Putamen (tissue), 1 donor: Measurements from ENCODE around the gene TJP3.
"Not testable (repeated sequence)": the region's sequence is repeated elsewhere in the genome, so short reads cannot be mapped to it uniquely, and the experiment has no call there.

Source experiments
- DNase-seq: peaks from one replicate; pipeline ENCODE4 v3.0.0-alpha.2; 2016; ENCODE audit warnings: low spot score

The TJP3 gene

DNA sequence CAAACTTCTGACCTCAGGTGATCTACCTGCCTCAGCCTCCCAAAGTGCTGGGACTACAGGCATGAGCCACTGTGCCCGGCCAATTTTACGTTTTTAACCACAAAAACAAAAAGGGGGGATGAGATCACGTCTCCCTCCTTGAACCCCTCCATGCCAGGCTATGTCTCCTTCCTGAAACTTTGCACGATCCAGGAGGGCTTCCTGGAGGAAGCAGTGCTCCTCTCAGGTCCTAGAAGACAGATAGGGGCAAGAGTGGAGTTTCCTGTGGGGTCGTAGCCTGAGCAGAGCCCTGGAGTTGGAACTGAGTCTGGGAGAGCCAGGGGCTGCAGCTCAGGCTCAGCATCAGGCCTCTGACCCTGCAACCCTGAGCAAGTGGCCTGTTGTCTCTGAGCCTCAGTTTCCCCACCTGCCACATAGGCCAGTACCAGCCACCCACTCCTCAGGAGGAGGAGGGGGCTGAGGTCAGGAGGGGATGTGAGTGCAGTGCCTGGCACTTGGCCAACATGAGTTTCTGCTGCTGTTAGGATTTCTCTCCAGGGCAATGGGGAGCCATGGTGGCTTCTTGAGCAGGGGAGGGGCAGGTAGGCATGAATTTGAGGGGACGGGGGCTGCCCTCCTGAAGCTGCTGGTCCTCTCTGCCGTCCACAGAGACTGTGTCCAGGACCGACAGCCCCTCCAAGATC lies 37.3 kb downstream of the TJP3 start:
- no peak for DNase-seq

DNA sequence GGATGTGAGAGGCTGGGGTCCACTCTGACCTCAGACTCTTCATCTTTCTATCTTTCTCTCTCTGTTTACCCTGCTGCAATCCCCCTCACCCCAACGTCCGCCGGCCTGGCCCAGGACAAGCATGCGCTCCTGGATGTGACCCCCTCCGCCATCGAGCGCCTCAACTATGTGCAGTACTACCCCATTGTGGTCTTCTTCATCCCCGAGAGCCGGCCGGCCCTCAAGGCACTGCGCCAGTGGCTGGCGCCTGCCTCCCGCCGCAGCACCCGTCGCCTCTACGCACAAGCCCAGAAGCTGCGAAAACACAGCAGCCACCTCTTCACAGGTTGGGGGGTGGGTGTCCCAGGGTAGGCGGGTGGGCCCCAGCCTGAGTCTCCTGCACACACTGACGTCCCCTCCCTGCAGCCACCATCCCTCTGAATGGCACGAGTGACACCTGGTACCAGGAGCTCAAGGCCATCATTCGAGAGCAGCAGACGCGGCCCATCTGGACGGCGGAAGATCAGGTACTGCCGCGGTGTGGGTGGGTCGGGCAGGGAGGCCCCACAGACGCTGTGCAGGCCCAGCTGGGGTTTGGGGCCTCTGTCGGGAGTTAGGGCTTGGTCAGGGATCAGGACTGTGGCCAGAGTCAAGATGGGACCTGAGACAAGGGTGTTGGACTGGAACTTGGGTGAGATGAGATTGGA lies 38.3 kb downstream of the TJP3 start:
- DNase-seq, result no peak

DNA sequence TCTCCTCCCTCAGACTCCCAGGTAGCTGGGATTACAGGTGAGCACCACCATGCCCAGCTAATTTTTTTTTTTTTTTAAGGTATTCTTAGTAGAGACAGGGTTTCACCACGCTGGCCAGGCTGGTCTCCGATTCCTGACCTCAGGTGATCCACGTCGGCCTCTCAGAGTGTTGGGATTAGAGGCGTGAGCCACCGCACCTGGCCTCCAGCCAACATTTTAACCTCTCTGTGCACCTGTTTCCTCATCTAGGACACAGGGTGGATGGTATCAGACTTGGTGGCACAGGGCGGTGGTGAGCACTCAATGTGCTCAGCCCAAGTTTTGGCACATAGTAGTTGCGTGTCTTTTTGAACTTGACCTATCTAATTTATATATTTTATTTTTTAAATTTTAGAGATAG lies 40.8 kb downstream of the TJP3 start:
- no peak for DNase-seq

DNA sequence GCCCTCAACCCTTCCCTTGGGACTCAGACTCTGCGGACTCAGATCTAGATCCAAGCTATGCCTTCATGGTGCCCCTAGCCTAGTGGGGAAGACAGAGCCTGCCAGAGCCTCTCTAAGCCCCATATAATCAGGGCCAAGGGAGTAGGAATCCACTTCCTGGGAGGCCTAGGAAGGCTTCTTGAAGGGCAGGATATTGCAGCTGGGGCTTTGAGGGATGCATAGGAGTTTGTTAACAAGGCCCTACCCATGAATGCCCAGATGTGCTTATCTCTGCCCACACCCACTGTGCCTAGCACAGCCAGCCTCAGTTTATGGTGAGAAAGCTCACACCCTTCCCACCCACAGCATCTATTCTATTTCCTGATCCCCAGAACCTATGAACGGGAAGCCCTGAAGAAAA lies 42.0 kb downstream of the TJP3 start:
- no peak for DNase-seq

DNA sequence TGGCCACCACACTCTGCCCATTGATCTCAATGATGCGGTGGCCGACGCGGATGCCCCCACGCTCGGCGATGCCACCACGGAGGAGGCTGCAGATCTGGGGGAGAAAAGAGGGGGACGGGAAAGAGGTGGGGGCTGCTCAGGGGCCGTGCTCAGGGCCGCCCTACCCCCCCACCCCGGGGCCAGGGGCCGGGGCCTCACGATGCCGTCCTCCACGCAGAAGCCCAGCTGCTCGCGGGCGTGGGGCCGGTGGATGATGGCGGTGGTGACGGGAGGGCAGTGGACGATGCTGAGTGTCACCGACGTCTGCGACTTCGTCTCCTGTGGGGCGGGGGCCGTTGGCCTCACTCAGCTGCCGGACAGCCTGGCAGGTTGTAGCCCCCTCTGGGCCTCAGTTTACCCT lies 43.1 kb downstream of the TJP3 start:
- DNase-seq, result no peak

DNA sequence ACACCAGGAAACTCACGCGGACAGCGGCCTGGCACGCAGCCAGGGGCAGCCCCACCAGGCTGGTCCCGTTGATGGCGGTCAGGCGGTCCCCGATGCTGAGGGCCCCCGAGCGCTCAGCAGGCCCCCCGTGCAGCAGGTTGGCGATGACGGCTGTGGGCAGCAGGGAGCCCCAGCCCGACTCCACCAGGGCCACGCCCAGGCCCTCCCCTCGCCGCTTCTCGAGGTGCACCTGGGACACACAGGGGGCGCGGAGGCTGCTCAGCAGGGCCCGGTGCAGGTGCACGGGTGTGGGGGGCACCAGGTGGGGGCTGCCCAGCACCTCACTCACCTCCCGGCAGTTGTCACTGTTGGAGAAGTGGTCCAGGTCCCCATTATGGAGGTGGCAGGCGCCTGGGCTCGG lies 44.3 kb downstream of the TJP3 start:
- no peak for DNase-seq

DNA sequence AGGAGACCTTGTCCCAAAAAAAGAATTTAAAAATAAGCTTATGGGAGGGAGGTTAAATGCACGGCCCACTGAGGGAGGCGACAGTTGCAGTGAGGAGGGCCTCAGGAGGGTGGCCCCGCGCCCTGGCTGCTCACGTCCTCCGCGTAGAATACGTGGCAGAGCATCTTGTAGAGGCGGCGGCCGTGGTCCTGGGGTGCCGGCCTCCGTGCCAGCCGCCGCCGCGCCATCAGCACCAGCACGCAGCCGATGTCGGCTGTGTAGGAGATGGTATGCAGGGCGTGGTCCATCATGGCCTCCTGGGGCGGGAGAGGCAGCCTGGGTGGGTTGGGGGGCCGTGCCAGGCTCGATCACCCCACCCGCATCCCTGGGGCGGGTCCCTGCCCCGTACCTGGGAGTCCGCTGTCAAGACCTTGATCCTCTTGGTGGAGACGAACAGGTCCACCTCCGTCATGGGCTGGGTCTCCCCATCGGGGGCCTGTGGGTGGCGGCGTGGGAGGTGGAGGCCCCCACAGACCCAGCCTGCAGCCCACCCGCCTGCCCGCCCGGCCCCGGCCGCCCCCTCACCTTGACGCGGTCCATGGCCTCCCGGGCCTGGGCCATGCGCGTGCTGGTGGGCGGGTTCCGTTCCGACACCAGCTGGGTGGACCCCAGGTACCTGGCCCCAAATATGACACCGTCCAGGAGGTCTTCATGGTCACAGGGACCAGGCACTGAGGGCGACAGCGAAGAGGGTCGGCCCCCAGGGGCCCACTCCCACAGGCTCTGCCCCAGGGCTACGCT lies 45.6 kb downstream of the TJP3 start:
- no peak for DNase-seq

DNA sequence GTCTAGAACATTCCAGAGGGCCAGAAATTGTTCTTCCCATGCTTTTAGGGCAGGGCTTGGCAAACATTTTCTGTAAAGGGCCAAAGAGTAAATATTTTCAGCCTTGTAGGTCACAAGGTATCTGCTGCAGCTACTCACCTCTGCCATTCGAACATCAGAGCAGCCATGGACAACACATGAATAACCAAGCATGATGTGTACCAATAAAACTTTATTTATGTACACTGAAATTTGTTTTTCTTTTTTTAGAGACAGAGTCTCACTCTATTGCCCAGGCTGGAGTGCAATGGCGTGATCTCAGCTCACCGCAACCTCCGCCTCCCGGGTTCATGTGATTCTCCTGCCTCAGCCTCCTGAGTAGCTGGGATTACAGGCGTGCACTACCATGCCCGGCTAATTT lies 49.5 kb downstream of the TJP3 start:
- DNase-seq, result not testable (repeated sequence)

DNA sequence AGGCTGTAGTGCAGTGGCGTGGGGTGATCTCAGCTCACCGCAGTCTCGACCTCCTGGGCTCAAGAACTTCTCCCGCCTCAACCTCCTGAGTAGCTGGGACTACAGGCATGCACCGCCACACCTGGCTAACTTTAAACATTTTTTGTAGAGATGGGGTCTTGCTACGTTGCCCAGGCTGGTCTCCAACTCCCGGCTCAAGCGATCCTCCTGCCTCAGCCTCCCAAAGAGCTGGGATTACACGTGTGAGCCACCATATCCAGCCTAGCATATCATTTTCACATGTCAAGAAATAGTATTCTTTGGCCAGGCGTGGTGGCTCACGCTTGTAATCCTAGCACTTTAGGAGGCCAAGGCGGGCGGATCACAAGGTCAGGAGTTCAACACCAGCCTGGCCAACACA lies 50.1 kb downstream of the TJP3 start:
- not testable (repeated sequence) for DNase-seq

DNA sequence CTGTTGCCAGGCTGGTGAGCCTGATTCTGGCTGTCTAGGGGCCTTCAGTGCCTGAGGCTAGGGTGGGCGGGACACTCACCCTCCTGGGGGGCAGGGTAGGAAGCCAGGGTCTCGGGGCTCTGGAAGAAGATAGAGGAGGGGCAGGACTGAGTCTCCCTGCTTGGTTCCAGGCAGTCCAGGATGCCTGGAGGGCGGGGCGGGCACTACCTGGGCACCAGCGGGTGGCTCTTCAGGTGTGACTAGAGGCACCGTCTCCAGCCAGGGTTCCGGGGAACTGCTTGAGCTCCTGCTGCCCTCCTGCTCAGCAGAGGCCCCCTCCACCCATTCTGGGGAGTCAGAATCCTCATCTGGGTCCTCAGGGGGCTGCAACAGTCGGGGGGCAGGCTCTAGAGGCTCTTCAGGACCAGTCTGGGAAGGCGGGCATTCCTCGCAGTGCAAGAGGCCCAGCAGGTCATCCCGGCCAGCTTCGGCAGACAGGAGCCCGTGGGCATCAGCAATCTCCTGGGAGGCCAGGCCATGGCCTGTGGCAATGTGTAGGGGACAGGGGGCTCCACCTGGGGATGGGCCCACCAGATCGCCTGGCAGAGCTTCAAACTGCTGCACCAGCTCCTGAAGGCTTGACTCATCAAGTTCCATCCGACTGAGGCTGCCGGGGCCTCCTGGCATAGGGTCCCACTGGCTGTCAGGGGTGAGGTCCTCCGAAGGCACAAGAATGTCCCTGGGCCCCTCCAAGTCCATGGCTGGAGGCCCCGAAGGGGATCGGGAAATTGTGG lies 51.5 kb downstream of the TJP3 start:
- DNase-seq, result no peak

DNA sequence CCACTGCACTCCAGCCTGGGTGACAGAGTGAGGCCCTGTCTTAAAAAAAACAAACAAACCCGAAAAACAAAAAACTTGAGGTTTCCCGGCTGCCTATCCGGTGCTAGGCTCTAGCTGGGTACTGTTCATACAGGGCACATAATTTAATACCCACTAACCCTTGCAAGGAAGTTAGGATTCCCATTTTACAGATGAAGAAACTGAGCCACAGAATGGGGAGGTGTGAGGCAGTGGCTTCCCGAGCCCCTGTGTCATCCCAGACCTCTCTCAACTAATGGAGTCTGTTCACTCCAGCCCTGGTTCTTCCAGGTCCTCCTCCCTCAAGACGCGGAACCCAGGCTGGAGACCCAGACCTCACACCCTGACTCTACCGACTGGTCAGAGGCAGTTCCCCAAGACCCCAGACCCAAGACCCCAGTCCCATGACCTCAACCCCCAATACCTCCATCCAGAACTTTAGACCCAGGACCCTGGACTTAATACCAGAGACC lies 52.7 kb downstream of the TJP3 start:
- peak; percentile 13 for DNase-seq

DNA sequence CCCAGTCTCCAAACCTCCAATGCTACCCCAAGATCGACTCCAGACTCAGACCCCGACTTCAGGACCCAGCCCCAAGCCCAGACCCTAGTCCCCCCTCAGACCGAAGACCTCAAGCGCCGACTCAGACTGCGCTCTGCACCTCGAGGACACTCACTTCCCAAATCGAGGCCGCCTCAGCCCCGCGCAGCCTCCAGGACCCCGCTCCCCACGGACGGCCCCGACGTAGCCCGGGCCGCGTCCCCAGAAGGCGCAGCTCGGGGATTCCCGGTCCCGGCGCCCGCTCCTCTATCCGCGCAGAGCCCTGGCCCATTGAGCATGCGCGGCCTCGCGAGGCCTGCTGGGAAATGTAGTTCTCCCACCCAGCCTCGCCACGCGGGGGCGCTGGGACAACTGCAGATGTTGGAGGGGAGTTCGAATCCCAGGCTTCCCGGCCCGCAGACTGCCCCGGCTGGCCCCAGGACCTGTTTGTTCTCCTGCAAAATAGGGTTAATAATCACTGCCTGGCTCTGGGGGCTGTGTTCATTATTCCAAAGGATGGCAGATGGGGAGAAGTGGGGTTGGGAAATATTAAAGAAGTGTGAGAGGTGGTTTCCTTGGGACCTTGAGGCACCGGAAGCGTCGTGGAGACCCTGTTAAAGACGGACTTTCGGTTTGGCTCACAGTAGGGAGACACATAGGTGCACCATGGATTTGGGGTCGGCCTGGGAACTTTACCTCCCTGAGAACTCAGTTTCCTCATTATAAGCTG lies 53.4 kb downstream of the TJP3 start, which contains the start of gene APBA3:
APBA3 (minus strand) TSS at position 311 of the 748 bp plus-strand sequence. CDS start 1,428 bp downstream, outside the sequence.
- DNase-seq, result peak; percentile 87

DNA sequence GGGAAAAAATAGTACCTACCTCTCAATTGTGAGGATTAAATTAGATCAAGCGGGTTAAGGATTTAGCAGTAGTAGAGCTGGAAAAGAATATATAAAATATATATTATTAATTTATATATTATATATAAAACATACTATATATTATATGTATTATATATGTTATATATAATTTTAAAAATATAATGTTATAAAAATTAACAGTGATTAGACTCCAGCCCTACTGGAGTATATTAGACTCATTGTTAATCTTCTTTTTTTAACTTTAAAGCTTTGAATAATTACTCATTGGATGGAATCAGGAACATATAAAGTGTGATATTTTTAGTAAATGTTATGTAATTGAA lies 53.9 kb downstream of the TJP3 start:
- DNase-seq, result no peak

DNA sequence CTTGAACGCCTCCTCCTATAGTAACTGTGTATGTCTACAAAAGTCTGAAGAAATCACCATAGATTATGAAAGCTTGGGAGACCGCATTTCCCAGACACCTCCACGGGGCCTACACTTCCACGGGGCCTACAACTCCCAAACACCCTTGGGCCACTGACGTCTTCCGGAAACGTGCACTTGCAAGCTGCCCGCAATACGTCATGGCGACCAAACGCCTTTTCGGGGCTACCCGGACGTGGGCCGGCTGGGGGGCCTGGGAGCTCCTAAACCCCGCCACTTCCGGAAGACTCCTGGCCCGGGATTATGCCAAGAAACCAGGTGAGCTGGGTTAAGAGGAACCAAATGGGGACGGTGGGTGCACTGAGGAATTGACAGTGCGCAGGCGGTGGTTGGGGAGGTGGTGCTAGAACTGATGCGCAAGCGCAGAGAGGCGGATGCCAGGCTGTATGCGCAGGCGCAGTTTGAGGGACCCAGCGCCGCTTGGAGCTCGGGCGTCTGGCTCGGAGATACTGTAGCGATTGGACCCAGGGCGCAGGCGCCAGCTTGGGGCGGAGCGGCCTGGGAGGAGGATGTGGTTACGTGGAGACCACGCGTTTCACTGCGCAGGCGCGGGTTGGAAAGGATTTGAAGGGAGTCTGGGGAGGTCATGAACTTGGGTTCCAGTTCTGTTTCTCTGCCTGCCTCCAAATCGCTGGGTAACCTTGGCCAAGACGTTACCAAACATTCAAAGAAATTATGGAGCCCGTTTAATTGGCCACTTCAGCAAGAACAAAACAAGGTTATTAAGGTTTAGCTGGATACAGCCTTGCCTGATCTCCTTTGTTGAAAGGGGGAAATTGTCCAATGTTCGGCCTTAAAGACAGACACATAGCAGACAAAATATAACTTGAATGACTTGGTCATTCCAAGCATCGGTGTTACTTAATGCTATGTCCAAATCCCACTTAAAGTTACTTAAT lies 54.6 kb downstream of the TJP3 start, which contains the start of gene MRPL54:
MRPL54 (plus strand) TSS at position 182 of the 959 bp plus-strand sequence; CDS start at position 201, 19 bp downstream.
- DNase-seq, result peak; percentile 99

DNA sequence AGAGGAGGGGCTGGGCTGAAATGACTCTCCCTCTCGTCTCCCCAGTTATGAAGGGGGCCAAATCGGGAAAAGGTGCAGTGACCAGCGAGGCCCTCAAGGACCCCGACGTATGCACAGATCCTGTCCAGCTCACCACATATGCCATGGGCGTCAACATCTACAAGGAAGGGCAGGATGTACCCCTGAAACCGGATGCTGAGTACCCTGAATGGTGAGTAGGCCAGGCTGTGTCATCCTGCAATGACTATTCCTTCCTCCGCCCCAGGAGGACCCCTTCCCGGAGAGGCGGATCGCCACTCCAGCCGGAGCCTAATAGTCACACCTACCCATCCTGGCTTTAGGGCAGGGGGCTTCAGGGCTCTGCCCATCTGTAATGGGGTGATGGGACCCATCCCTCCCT lies 56.9 kb downstream of the TJP3 start:
- no peak for DNase-seq

DNA sequence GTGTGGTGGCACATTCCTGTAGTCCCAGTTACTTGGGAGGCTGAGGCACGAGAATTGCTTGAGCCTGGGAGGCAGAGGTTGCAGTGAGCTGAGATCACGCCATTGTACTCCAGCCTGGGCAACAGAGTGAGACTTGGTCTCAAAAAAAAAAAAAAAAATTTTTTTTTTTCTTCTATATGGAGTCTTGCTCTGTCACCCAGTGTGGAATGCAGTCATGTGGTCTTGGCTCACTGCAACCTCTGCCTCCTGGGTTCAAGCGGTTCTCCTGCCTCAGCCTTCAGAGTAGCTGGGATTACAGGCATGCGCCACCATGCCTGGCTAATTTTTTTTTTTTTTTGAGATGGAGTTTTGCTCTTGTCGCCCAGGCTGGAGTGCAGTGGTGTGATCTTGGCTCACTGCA lies 57.6 kb downstream of the TJP3 start:
- DNase-seq, result not testable (repeated sequence)

DNA sequence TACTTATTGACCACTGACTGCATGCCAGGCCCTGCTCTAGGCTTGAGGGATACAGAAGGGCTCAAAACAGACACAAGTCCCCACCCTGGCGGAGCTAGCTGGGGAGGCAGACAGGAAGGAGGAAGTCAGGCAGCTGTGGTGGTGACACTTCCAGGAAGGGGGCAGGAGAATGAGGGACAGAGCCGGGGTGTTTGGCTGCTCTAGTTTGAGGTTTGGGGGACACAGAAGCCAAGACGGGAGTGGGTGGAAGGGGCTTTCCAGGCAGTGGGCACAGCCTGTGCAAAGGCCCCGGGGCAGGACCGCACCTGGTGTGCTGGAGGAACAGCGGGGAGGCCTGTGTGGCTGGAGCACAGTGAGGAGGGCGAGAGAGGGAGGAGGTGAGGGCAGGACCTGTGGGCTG lies 58.3 kb downstream of the TJP3 start:
- no peak for DNase-seq

DNA sequence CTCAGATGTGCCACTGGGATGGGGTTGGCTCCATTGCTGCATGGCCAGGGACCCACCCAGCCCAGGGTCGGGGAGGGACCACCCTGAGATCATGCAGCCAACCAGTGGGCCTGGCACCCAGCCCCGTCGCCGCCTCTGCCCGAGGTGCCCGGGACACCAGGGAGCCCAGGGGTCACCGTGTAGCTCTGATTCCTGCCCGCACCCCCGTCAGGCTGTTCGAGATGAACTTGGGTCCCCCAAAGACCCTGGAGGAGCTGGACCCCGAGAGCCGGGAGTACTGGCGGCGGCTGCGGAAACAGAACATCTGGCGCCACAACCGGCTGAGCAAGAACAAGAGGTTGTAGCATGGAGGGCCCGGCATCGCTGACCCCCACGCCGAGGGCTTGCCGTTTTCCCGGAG lies 58.9 kb downstream of the TJP3 start:
- DNase-seq, result no peak

DNA sequence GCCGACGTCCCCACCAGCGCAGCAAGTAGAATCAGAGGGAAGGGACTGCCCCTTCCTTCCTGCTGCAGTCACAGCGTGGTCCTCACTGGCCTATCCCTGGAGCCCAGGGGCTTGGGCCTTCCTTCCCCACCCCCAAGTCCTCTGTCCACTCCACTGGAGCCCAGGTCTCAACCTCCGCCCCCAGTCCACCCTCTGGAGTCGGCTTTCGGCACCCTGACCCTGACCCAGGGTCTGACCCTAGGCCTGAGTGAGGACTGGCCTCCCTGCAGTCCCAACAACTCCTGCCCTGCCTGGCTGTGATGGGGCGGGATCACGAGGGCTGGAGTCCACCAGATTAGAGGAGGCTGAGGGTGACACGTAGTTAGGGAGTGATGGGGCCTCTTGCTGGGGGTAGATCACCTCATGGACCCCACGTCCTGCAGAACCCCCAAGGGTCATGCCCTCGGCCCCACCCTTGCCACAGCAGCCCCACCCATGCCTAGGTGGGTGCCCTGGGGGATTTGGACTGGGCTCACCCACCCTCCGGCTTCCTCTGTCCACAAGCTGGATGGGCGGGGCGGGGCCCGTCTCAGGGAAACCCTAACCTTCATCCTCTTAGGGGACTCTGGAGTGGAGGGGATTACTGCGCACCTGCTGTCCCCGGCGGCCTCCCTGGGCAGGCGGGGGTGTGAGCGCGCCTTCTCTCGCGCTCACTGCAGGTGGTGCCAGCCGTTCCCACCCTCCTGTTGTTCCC lies 60.0 kb downstream of the TJP3 start:
- DNase-seq, result no peak
